Ectodermal cell (in vitro differentiated cells): ENCODE results near the gene MAP4K4.

Experiments used
- H3K27ac ChIP-seq: 2 replicates; pipeline ENCODE4 v1.7.0; 2013; ENCODE audit warnings: mild to moderate bottlenecking, low read depth, low read length; ENCODE audit not compliant: insufficient read depth, poor library complexity, severe bottlenecking
- H3K27me3 ChIP-seq: 2 replicates; pipeline ENCODE4 v1.7.0; 2013; ENCODE audit warnings: mild to moderate bottlenecking, low read length; ENCODE audit not compliant: insufficient read depth, control insufficient read depth, poor library complexity, severe bottlenecking
- H3K36me3 ChIP-seq: one replicate; pipeline ENCODE4 v1.7.0; 2013; ENCODE audit warnings: low read length; ENCODE audit not compliant: control insufficient read depth, insufficient read depth
- H3K4me1 ChIP-seq: one replicate; pipeline ENCODE4 v1.7.0; 2013; ENCODE audit warnings: low read length; ENCODE audit not compliant: control insufficient read depth, insufficient read depth
- H3K4me3 ChIP-seq: 2 replicates; pipeline ENCODE4 v1.7.0; 2013; ENCODE audit warnings: low read depth, low read length, control low read depth; ENCODE audit not compliant: insufficient read depth
- H3K9me3 ChIP-seq: 2 replicates; pipeline ENCODE4 v1.7.0; 2013; ENCODE audit warnings: mild to moderate bottlenecking, low read length, moderate library complexity; ENCODE audit not compliant: control insufficient read depth
- WGBS, 2 experiments: methylation state at CpG; one replicate each; pipeline ENCODE4 v1.1.7; 2013; ENCODE audit warnings: missing lambda C conversion rate in 2 of 2; 5-methylcytosine and 5-hydroxymethylcytosine counted together

The MAP4K4 gene

DNA sequence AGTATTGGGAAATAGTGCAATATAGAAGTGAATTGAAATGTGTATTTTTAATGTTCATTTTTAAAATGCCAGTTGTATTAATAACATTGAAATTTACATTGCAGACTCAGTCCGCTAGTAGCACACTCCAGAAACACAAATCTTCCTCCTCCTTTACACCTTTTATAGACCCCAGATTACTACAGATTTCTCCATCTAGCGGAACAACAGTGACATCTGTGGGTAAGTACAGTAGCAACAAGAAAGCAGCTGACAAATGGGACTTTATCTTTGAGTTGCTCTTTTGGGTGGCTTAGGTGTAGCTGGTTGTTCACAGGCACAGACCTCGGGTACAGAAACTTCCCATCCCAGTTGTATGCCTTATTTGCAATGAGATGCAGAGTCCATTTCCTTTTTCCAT lies 176.0 kb downstream of the MAP4K4 start:
- Histone ChIP-seq H3K36me3 (peaks cover 47% of the 10 kb centered on the region), H3K27me3 (no peaks in the 10 kb centered on the region), H3K4me3 (no peak overlapping the region), H3K9me3 (no peaks in the 10 kb centered on the region), H3K4me1 (no peaks in the 10 kb centered on the region), H3K27ac (no peak overlapping the region)
- WGBS, 2 experiments, result 94 to 100% methylated on average over 3 of the region's 3 CpGs

DNA sequence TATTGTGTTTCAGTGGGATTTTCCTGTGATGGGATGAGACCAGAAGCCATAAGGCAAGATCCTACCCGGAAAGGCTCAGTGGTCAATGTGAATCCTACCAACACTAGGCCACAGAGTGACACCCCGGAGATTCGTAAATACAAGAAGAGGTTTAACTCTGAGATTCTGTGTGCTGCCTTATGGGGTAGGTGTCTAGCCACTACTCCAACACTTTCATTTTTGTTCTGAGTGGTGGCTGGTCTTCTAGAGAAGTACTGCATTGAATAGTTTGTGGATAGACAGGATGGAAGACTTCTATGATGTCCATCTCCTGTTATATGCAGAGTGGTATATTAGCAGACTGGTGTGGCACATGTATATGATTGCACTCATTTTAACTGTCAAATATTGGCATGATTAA lies 176.6 kb downstream of the MAP4K4 start:
- H3K4me1 ChIP-seq, result no peaks in the 10 kb centered on the region
- no peaks in the 10 kb centered on the region for H3K9me3 ChIP-seq
- no peak overlapping the region for H3K4me3 ChIP-seq
- H3K27me3 ChIP-seq, result no peaks in the 10 kb centered on the region
- no peak overlapping the region for H3K27ac ChIP-seq
- H3K36me3 ChIP-seq, result peaks cover 46% of the 10 kb centered on the region
- WGBS, 2 experiments, result 96 to 98% methylated on average over 3 of the region's 3 CpGs

DNA sequence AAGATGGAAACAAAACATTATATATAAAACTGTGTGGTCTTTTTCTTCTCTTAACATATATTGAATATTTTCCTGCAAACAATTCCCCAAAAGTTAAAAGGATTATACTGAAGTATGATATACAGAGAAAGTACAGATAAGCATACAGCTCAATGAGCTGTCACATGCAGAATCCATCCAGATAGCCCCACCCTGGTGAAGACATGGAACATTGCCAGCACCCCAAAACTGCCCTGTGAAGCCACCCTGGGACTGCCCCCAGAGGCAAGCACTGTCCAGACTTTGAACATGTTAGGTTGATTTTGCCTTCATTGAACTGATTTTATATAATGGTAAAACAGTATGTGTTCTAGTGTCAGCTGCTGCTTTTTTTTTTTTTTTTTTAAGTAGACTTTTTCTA lies 182.0 kb downstream of the MAP4K4 start:
- H3K36me3 ChIP-seq, result peaks cover 32% of the 10 kb centered on the region
- no peak overlapping the region for H3K4me3 ChIP-seq
- no peaks in the 10 kb centered on the region for H3K27me3 ChIP-seq
- H3K9me3 ChIP-seq, result no peaks in the 10 kb centered on the region
- H3K27ac ChIP-seq, result no peak overlapping the region
- no peaks in the 10 kb centered on the region for H3K4me1 ChIP-seq

DNA sequence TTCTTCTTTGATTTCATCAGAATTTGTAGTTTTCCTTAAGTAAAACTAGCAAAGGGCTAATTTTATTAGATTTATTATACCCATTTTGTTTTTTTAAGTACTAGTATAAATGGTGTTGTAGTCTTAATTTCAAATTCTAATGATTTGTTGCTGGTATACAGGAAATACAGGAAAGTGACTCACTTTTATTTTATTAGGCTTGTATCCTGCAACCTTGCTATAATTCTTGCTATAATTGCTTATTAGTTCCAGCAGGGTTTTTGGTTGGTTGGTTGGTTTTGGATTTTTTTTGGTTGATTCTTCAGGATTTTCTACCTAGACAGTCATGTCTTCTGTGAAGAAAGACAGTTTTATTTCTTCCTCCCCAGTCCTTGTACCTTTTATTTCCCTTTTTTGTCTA lies 183.6 kb downstream of the MAP4K4 start:
- Histone ChIP-seq H3K4me1 (no peaks in the 10 kb centered on the region), H3K27me3 (no peaks in the 10 kb centered on the region), H3K4me3 (no peak overlapping the region), H3K9me3 (no peaks in the 10 kb centered on the region), H3K27ac (no peak overlapping the region), H3K36me3 (peaks cover 28% of the 10 kb centered on the region)

DNA sequence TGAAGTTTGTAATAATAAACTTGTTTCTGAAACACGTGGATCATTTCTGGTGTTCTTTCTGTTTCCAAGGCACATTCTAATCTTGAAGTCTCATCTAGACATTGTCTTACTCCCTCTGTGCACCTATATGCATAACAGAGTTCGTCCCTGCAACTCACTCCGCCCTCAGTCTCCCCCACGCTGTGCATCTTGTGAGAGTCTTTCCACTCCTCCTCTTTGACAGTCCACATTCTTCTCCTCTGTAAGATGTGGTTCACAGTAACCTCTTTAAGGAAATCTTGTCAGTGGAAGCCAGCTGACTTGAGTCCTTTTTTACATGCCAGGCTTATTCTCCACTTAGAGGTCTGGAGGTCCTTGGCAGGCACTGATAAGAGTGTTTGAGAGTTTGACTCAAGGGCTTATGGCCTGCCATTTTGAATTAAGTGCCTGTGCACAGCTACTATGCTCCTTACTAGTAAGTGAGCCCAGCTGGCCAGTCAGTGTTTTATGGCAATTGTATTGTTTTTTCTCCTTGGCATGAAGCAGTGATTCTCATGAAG lies 185.3 kb downstream of the MAP4K4 start:
- Histone ChIP-seq H3K27ac (no peak overlapping the region), H3K4me3 (no peak overlapping the region), H3K9me3 (no peaks in the 10 kb centered on the region), H3K36me3 (peaks cover 31% of the 10 kb centered on the region), H3K27me3 (no peaks in the 10 kb centered on the region), H3K4me1 (no peaks in the 10 kb centered on the region)
- 89 to 96% methylated on average over 4 of the region's 4 CpGs for WGBS, 2 experiments

DNA sequence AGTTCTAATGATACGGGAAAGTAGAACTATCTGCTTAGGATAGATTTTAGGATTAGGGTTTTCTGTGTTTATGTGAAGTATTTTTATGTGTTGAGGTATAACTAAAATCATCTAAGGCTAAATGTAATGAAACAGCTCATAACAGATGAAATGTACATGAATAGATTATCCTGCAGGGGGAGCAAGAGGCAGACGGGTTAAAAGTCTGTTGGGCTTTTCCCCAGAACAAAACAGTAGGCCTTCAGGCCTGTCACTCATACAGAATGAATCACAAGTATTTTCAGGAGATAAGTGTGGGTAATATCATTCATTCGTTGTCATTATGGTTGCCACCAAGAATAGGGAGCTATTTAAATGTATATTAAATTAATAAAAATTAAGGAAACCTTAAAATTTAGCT lies 186.4 kb downstream of the MAP4K4 start:
- Histone ChIP-seq H3K36me3 (peaks cover 26% of the 10 kb centered on the region), H3K9me3 (no peaks in the 10 kb centered on the region), H3K27me3 (no peaks in the 10 kb centered on the region), H3K4me1 (no peaks in the 10 kb centered on the region), H3K27ac (no peak overlapping the region), H3K4me3 (no peak overlapping the region)
- WGBS, 2 experiments, result 65 to 72% methylated on average over 2 of the region's 3 CpGs

DNA sequence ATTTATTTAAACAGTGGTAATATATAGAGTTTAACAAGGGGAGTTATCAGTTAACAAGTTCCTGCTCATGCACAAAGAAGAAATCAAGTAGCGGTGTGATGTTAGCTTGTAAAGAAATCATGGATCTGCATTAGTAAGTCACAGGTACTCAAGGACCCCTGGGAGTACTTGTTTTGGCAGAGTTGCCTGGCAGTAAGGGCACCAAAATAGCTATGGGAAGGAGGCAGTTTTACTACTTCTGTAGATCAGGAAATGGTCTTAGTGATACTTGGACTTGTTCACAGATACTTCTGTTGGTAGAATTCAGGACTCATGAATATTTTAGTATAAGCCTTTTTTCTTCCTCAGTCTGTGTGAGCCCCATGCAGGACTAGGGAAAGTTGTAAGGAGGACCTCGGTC lies 186.9 kb downstream of the MAP4K4 start:
- 98 to 99% methylated on average over 2 of the region's 2 CpGs for WGBS, 2 experiments
- no peak overlapping the region for H3K4me3 ChIP-seq
- H3K36me3 ChIP-seq, result peaks cover 26% of the 10 kb centered on the region
- H3K9me3 ChIP-seq, result no peaks in the 10 kb centered on the region
- H3K4me1 ChIP-seq, result no peaks in the 10 kb centered on the region
- H3K27me3 ChIP-seq, result no peaks in the 10 kb centered on the region
- H3K27ac ChIP-seq, result no peak overlapping the region

DNA sequence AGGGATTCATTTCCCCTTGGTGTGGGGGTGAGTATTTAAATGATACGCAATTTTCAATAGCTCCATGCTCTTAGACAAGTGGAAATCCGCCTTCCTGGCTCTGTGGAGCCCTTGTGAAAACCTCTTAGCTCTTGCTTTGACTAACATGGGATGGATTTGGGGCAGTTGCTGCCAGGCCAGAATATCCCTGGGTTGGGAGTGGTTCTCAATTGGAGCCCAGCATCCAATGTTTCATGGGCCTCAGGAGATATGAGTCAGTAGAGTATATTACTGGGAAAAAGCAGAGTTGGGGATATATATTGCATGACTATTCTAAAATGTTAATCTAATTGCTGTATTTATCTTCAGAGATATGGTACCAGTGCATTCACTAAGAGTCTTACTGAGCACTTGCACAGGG lies 189.8 kb downstream of the MAP4K4 start:
- peaks cover 32% of the 10 kb centered on the region for H3K36me3 ChIP-seq
- no peak overlapping the region for H3K27ac ChIP-seq
- H3K27me3 ChIP-seq, result no peaks in the 10 kb centered on the region
- WGBS, 2 experiments, result 94 to 98% methylated on average over 2 of the region's 2 CpGs
- H3K4me3 ChIP-seq, result no peak overlapping the region
- no peaks in the 10 kb centered on the region for H3K9me3 ChIP-seq
- no peaks in the 10 kb centered on the region for H3K4me1 ChIP-seq

DNA sequence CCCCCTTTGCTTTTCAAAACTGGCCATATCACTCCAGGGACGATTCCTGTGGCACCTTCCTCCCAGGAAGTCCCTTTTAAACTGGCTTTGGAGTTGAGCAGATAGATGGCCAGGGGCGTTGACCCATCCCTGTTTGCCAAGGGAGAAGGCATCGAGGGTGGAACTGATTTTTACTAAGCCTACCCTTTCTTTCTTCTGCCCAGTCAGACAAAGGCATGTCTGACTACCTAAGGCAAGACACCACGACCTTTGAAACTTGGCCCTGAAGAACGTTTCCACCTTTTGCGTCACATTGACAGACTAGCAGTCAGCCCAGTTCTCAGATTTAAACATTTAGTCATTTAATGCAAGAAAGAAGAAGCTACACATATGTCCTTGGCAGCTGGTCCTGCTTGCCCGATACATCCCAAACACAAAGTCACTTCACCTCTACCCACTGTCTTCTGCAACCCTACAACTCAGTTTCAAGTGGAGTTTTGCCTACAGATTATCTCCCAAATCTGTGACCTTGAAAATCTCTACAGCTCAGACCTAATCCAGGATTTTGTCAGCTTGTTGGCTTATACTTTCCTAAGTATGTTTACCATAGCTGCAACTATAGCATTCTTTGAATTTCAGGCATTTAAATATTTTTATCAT lies 192.1 kb downstream of the MAP4K4 start:
- Histone ChIP-seq H3K27ac (no peak overlapping the region), H3K36me3 (peaks cover 33% of the 10 kb centered on the region), H3K9me3 (no peaks in the 10 kb centered on the region), H3K27me3 (no peaks in the 10 kb centered on the region), H3K4me3 (no peak overlapping the region), H3K4me1 (peaks cover 11% of the 10 kb centered on the region)
- 94 to 95% methylated on average over 7 of the region's 7 CpGs for WGBS, 2 experiments

DNA sequence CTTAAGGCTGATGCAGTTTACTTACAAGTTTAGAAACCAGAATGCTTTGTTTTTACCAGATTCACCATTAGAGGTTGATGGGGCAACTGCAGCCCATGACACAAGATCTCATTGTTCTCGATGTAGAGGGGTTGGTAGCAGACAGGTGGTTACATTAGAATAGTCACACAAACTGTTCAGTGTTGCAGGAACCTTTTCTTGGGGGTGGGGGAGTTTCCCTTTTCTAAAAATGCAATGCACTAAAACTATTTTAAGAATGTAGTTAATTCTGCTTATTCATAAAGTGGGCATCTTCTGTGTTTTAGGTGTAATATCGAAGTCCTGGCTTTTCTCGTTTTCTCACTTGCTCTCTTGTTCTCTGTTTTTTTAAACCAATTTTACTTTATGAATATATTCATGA lies 194.9 kb downstream of the MAP4K4 start:
- no peak overlapping the region for H3K27ac ChIP-seq
- H3K9me3 ChIP-seq, result no peaks in the 10 kb centered on the region
- H3K36me3 ChIP-seq, result peaks cover 19% of the 10 kb centered on the region
- no peak overlapping the region for H3K4me3 ChIP-seq
- H3K4me1 ChIP-seq, result peaks cover 11% of the 10 kb centered on the region
- 93 to 98% methylated on average over 1 to 3 of the region's 3 CpGs for WGBS, 2 experiments
- no peaks in the 10 kb centered on the region for H3K27me3 ChIP-seq
